ENCODE measurements around the gene LCNL1.
"Not testable (repeated sequence)": the region's sequence is repeated elsewhere in the genome, so short reads cannot be mapped to it uniquely, and the experiment has no call there.

LCNL1 gene

DNA sequence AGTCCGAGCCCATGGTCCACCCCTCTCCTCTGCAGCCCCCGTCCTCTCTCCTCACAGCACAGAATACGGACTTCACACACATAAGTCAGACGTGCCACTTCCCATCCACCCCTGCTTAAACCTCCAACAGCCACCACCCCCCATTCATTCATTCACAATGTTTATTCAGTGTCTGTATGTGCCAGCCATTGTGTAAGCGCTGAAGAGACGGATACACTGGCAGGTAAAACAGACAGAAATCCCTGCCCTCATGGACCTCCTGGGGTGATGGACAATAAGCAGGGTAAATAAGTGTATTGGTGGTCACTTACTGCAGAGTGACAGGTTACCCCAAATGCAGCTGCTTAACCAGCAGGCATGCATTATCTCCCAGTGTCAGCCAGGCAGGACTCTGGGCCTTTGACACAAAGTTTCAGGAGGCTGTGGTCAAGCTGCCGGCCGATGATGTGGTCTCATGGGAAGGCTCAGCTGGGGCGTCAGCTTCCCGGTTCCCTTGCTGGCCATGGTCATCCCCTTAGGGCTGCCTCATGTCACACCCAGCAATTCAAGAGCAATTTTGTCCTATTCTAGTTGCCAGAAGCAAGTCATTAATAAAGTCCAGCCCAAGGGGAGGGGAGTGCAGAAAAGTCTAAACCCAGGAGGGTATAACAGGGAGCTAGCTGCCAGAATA, 7.6 kb downstream of the LCNL1 start:
- H3K27ac ChIP-seq = no peak overlapping the region
- DNase-seq (ENCODE audit: low read depth, low spot score) = no peak

DNA sequence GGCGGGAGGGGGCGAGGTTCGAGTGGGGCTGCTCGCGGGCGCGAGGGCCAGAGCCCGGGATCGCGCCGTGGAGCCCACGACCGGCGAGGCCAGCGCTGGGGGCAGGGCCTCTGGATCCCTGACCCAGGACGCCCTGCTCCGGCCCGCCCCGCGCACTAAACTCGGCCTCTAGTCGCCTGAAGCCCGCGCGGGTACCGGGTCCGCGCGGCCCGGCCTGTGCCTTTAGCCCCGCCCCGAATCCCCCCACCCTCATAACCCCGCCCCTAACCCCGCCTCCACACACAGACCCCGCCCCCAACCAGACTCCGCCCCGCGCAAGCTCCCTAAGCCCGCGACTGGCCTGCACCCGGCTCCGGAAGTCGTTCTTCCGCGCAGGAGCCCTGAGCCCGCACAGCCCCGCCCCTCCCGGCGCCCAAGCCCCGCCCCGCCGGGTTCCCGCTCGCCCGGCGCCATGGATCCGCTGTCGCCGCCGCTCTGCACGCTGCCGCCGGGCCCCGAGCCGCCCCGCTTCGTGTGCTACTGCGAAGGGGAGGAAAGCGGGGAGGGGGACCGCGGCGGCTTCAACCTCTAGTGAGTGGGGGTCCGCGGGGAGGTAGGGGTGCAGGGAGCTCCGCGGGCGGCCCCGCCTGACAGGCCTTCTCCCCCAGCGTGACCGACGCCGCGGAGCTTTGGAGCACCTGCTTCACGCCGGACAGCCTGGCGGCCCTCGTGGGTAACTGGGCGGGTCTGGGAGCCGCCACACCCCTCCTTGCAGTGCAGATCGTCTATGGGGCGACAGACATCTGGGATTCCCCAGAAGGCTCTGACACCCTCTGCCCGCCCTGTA, 9.4 kb downstream of the LCNL1 start, which contains the start of gene PAXX:
TSS of gene PAXX (plus strand) at position 430 of the 826 bp plus-strand sequence. CDS start at position 452, 22 bp downstream.
- H3K27ac ChIP-seq = peak within 1 kb of the TSS; percentile 78
- peak; percentile 34 for DNase-seq (ENCODE audit: low read depth, low spot score)

DNA sequence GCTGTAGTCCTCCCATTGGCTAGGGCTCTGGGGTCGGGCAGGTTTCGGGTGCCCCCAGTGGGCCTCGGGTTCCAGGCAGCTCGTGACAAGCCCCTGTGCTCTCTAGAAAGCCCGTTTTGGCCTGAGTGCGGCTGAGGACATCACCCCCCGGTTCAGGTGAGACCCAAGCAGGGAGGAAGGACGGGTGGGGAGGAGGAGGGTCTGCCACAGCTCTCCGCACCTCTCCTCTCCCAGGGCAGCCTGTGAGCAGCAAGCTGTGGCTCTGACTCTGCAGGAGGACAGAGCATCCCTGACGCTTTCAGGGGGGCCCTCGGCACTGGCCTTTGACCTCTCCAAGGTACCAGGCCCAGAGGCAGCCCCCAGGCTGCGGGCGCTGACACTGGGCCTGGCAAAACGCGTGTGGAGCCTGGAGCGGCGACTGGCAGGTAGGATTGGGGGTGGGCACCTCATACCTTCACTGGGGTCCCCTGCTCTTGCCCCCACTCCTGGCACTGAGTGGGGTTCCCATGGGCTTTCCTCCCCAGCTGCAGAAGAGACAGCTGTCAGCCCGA, 10.1 kb downstream of the LCNL1 start:
- H3K27ac ChIP-seq = peak overlapping the region; percentile 78
- no peak for DNase-seq (ENCODE audit: low read depth, low spot score)

DNA sequence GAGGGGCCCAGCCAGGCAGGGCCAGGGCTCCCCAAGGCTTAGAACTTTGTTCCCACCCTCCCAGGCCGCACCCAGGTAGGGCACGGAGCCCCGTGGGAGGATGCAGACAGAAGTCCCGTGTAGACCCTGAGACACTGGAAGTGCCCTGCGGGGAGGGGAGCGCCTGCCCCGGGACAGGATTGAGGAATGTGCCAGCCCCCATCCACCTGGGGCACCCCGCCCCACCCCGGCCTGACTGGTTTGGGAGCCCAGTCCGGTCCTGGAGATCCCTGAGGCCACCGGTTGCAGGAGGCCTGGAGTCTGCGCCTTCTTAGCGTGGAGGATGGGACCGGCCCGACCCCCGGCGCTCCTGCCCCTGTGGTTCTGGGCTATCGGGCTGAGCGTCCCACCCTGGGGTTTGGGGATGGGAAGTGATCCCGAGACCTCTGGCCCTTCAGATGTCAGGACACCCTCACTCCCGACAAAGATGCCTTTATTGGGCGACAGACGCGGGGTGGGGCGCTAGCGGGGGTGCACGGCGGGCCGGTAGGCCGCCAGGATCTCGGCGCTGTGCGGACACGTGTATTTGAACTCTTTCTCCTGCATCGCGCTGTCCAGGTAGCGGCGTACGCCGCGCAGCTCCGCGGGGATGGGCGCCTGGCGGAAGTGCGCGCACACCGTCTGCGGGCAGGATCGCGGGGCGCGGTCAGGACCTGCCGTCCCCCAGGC, 11.5 kb downstream of the LCNL1 start:
- no peak for DNase-seq (ENCODE audit: low read depth, low spot score)
- H3K27ac ChIP-seq = no peak overlapping the region

DNA sequence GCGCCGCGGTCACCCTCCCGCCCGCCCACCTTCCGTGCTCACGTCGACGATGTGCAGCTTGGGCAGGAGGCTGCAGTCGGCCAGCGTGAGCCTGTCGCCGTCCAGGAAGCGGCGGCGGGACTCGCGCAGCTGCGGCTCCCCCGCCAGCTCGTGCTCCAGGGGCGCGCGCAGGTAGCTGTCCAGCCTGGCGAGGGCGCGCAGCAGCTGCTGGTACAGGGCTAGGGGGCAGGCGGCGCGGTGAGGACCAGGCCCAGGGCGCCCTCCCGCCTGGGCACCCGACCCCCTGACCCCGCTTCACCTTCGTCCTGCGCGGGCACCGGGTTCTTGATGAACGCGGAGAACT, 12.1 kb downstream of the LCNL1 start:
- no peak overlapping the region for H3K27ac ChIP-seq
- no peak for DNase-seq (ENCODE audit: low read depth, low spot score)

DNA sequence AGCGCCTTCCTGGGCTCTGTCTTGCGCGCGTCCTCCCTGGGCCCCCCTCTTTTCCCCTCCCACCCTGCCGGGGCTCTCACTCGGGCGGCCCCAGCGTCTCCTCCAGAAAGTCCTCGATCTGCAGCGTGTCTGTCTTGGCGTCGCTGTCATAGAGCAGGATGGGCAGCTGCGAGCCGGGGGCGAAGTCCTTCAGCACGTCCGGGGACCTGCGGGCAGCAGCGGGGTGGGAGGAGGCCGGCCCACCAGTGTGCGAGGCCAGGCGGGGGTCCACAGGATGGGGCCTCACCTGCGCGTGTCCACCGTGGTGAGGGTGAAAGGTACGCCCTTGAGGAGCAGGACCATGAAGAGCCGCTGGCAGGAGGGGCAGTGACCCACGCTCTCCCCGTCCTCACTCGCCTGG, 12.6 kb downstream of the LCNL1 start:
- no peak for DNase-seq (ENCODE audit: low read depth, low spot score)
- H3K27ac ChIP-seq = no peak overlapping the region

DNA sequence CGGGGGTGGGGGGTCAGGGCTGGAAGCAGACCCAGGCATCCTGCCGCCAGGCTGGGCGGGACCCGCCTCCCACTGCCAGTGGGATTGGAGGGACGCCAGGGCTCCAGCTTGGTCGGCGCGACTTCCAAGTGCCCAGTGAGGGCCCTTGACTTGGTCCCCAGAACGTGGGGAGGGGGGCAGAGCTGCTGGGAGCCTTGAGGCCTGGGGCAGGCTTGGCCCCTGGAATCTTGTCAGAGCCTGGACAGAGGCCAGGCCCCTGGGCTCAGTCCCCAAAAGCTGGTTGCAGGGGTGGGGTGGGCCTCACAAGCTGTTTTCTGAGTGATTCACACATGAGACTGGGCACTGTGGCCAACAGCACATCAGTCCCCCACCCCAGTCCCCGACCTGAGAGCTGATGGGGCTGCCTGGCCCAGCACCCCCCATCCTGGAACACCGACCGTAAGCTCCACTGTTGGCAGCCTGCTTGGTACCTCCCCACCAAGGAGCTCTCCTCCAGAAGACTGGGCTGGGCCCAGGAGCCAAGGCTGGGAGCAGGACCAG, 13.0 kb downstream of the LCNL1 start:
- no peak for DNase-seq (ENCODE audit: low read depth, low spot score)

DNA sequence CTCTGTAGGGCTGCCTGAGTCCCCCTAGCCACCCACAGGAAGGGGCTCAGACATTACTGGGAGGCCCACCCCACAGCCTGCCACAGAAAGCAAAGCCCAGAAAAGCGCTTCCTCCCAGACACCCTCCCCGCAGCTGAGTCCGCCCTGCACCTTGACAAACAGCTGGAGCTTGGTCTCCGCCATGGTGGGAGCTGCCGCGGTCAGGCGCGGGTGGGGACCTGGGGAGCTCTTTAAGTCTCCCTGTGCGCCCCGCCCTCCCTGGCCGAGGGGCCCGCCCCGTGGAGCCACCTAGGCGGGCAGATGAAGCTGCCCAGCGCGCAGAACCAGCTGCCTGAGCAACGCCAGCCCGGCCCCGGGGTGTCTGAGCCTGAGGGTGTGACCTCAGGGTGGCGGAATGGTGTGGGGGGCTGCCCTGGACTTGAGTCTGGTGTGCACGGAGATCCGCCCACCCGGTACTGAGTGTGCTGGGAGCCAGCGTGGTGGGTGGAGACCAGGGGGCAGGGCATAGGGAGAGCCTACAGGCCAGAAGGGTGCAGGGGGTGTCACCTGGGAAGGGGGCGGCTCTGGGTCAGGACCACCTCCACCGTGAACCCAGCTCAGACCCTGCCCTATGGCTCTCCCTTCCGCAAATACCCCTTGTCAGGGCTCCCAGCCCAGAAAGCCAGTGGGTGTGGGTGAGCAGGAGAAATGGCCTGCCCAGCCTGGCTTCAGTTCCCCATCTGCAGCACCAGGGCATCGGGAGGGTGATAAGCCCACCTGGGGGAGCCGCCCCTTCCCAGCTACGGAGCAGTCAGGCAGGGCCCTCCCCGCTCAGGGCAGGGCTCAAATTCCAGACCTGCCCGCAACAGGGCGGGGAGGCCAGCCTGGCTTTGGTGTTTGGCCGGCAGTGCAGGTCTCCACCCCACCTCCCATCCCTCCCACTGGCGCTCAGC, 13.8 kb downstream of the LCNL1 start, which contains the start of gene CLIC3:
TSS of gene CLIC3 (minus strand) at position 208 of the 932 bp plus-strand sequence. CDS start at position 183, 25 bp downstream.
- peak within 1 kb of the TSS; percentile 12 for H3K27ac ChIP-seq
- DNase-seq (ENCODE audit: low read depth, low spot score) = no peak

More for the DNA sequence above, 13.0 kb downstream of the LCNL1 start:
- H3K27ac ChIP-seq = peak overlapping the region; percentile 12

DNA sequence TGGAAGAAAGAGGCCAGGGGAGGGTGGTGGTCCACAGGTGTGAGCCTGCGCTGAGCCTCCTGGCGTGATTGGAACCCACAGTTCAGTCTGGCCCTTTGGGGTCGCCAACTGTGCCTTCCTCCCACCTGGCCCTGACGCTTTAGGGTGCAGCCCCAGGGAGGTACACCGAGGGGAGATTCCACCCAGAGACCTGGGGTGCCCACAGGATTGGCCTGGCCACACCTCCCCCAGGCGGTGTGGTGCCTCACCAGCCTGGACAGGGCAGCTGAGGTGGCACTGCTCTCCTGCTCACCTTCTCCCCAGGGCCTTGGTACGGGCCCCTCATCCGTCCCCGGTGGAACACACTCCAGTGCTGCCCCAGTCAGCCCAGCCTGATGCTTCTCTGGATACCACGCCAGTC, 14.6 kb downstream of the LCNL1 start:
- H3K27ac ChIP-seq = no peak overlapping the region

DNA sequence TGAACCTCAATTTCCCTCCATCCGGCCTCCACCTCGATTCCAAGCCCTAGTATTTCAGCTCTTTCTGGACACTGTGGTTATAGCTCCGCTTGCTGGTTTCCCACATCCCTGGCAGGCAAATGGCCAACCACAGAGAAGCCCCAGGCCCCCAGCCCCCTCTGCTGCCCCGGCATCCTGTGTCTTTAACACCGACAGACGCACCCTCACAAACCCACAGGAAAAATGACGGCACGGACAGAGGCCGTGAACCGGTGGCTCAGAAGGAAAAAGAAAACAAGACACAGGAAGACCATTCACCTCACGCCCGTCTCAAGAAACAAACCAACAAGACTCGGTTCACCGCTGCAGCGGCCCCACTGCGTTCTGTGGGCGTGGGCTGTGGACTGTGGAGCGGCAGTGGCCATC, 15.0 kb downstream of the LCNL1 start:
- DNase-seq (ENCODE audit: low read depth, low spot score) = no peak
- no peak overlapping the region for H3K27ac ChIP-seq

More for the DNA sequence above, 14.6 kb downstream of the LCNL1 start:
- DNase-seq (ENCODE audit: low read depth, low spot score) = no peak

DNA sequence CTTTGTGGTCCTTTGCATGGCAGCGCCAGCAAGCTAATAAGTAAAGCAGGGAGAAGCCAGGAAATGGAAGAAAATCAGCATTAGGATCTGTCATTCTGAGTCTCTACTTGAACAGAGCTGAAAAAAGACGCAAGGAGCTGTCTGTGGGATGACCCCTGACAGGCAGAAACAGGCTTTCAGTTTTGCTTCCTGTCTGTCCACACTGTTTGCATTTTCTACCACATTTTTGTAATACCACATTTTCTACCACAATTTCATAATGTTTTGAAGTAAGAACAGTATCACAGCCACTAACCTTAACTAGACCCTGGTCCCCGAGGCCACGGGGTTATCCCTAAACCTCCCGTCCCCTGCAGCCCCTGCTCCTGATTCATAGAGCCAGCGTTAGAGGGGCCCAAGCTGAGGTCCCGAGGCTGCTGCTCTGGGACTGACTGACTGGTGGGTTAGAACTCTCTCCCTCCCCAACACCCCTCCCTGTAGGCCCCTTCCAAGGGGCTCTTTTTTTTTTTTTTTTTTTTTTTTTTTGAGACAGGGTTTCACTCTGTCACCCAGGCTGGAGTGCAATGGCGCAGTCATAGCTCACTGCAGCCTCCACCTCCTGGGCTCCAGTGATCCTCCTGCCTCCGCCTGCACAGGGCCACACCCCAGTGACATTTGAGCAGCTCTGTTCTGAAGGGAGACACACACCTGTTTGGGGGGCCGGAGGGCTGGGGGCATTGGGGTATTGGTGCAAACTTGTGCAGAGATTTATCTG, 17.6 kb downstream of the LCNL1 start:
- DNase-seq (ENCODE audit: low read depth, low spot score) = no peak
- no peak overlapping the region for H3K27ac ChIP-seq

DNA sequence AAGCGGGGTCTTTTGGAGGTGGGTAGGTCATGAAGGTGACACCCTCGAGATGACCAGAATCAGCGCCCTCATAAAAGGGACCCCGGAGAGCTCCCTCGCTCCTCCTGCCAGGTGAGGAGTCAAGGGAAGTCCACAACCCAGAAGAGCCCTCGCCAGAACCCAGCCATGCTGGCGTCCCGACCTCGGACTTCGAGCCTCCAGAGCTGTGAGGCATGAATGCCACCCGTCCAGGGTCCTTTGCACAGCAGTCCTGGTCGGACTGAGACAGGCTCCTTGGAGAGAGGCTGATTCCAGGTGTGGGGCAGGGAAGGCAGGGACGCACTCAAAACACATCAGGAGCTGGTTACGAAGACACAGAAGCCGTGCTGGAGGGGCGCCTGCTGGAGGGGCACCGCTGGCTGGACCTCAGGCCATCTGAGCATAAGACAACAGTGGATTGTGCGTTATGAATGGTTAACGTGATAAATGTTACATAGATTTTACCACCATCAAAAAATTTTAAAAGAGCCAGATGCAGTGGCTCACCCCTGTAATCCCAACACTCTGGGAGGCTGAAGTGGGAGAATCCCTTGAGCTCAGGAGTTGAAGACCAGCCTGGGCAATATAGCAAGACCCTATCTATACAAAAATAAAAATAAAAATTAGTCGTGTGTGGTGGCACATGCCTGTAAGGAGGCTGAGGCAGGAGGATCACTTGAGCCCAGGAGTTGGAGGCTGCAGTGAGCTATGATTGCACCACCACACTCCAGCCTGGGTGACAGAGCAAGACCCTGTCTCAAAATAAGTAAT, 19.3 kb downstream of the LCNL1 start:
- no peak overlapping the region for H3K27ac ChIP-seq
- no peak for DNase-seq (ENCODE audit: low read depth, low spot score)

DNA sequence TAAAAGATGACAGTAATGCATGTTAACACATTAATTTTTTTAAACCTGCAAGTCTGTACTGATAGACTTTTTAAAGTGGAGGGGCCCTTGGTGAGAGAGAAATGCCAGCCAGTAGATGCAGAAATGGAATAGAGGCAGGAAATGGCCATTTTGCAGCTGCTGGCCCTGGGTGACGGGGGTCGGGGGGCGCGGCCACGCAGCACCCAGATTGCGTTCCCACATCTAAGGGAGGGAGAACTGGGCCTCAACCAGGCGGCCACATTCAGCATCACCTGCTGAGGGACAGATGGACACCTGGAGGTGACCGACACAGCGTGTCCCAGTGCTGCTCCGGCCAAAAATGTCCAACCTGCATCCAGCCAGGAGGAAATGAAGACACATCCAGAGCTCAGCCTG, 19.9 kb downstream of the LCNL1 start:
- no peak overlapping the region for H3K27ac ChIP-seq
- no peak for DNase-seq (ENCODE audit: low read depth, low spot score)

DNA sequence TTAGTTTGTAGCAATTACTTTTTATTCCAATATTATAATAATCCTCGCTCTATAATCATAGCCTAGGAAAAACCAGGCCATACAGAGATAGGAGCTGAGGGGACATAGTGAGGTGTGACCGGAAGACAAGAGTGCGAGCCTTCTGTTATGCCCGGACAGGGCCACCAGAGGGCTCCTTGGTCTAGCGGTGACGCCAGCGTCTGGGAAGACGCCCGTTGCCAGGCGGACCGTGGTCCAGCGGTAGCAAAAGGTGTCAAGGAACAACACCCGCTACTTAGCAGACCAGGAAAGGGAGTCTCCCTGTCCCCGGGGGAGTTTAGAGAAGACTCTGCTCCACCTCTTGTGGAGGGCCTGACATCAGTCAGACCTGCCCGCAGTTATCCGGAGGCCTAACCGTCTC, 21.5 kb downstream of the LCNL1 start:
- DNase-seq (ENCODE audit: low read depth, low spot score); H3K27ac ChIP-seq: not testable (repeated sequence)

DNA sequence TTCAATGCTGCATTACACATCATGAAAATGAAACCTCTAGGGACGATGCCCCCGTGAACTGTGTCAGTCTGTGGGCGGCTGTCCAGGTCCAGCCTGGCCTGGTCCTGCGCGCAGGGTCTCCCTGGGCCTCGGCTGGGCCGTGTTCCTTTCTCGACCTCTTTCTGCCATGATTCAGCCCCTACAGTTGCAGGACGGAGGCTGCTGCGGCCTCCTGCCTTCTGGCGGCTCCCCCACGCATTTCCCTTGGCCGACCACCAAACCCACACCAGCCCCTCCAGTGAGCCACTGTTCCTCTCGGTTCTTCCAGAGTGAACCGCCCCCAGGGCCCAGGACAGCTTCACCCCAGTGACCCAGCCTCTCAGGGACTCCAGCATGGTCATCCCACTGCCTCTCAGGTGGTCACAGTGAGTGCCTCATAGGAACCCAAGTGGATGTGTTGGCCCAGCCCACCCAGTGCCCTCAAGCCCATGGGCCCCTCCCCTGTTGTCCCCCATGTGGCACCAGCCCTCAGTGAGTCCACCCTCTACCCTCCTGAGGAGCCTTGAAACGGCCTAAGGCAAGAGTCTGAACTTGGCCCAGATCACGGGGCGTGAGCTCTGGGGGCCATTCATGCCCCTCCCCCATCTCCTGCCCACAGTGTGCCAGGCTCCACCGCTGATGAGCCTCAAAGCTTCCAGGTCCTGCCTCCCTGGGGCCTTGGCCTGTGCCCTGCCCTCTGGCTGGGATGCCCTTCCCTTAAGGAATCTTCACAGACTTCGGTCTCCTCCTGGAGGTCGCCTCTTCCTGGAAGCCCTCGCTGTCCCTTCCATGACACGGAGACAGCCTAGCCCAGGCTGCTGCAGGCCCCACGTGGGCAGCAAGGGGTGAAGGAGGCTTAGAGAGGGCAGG, 23.6 kb downstream of the LCNL1 start:
- DNase-seq (ENCODE audit: low read depth, low spot score) = no peak
- no peak overlapping the region for H3K27ac ChIP-seq

DNA sequence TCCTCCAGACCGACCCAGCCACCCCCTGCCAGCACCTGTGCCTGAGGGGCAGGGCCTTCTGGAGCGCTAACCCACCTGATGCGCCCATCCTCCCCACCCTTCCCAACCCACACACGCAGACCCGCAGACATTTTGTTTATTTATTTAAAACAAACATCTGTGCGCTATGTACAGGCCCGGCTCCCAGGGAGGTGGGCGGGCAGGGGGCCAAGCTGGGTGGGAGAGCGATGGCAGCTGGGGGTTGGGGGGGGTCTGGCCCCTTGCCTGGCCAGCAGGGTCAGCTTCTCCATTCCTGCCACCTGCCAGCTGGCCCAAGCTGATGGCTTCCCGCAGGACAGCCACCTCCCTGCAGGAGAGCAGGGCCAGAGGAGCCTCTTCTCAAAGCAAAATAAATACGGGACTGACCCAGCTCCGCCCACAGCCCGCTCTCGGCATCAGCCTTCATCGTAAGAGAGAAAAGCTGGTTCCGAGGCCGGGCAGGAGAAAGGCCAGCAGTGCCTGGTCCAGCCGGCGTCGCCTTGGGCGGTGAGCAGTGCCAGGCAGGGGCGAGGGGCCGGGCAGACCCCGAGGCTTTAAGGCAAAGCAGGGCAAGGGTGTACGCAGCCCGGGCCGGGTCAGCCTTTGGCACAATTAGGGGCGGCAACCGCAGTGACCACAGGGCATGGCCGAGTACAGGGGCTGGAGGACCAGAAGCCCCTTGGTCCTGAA, 24.5 kb downstream of the LCNL1 start:
- DNase-seq (ENCODE audit: low read depth, low spot score) = no peak
- H3K27ac ChIP-seq = no peak overlapping the region
